Left kidney (tissue), 8 donors: ENCODE results near the gene RNF183. TPM values are rescaled to one million over a fixed set of nuclear protein-coding genes. Genes with fewer than 3 reads are reported as not detected.

Experiments
- DNase-seq: peaks from one replicate; pipeline ENCODE4 v3.0.0-alpha.2; 2013
- long read RNA-seq, 8 donors: transcript quantifications; one replicate each; lab custom pipeline, GENCODE V29; 2026
- polyA plus RNA-seq: library from polyadenylated mRNA; unstranded; fragments of 120-200 nt; gene quantifications from one replicate; pipeline ENCODE4 v1.2.1, GENCODE V29; 2013; ENCODE audit not compliant: insufficient read length

RNF183 gene
- polyA plus RNA-seq, result 5.1 TPM
- long read RNA-seq, donor 1, result 0 reads
- long read RNA-seq, donor 2, partial matches to known transcripts, result 0 of 4 reads
- long read RNA-seq, donor 2, other reads (novel, unspliced or antisense), result 0 of 4 reads
- long read RNA-seq, donor 3, partial matches to known transcripts, result 0 of 2 reads
- long read RNA-seq, donor 3, other reads (novel, unspliced or antisense), result 0 of 2 reads
- long read RNA-seq, donor 4, partial matches to known transcripts, result 0 of 2 reads
- long read RNA-seq, donor 4, other reads (novel, unspliced or antisense), result 0 of 2 reads
- long read RNA-seq, donor 5, partial matches to known transcripts, result 0 of 3 reads
- long read RNA-seq, donor 5, other reads (novel, unspliced or antisense), result 0 of 3 reads
- long read RNA-seq, donor 6, transcript RNF183-206 (1 exons, 2,312 nt), result major isoform, 5 of 6 reads
- long read RNA-seq, donor 6, partial matches to known transcripts, result 0 of 6 reads
- long read RNA-seq, donor 6, other reads (novel, unspliced or antisense), result 0 of 6 reads
- long read RNA-seq, donor 7, transcript RNF183-206 (1 exons, 2,312 nt), result major isoform, 5 of 6 reads
- long read RNA-seq, donor 7, partial matches to known transcripts, result 0 of 6 reads
- long read RNA-seq, donor 7, other reads (novel, unspliced or antisense), result 0 of 6 reads
- long read RNA-seq, donor 8, partial matches to known transcripts, result 0 of 1 reads
- long read RNA-seq, donor 8, other reads (novel, unspliced or antisense), result 0 of 1 reads

- DNase-seq, result no peak
Observed at GRCh38 chr9:113302792-113303418, at the start of gene RNF183. RNF183 (minus strand) TSS chr9:113303376; CDS start chr9:113298184, 5,192 bp downstream.

- DNase-seq, result no peak
Observed at GRCh38 chr9:113352411-113352810, 49.2 kb upstream of the RNF183 start.

- no peak for DNase-seq
Observed at GRCh38 chr9:113352006-113352405, 48.8 kb upstream of the RNF183 start.

- no peak for DNase-seq
Observed at GRCh38 chr9:113350937-113351336, 47.8 kb upstream of the RNF183 start.

GRCh38 chr9:113350107-113350661, 47.0 kb upstream of the RNF183 start:
- DNase-seq, result no peak

GRCh38 chr9:113349445-113350094, 46.4 kb upstream of the RNF183 start, which contains the start of gene BSPRY:
BSPRY (plus strand) TSS chr9:113349541; CDS start chr9:113349580, 39 bp downstream.
- no peak for DNase-seq

GRCh38 chr9:113349066-113349444, 45.9 kb upstream of the RNF183 start:
- no peak for DNase-seq

GRCh38 chr9:113348437-113348836, 45.3 kb upstream of the RNF183 start:
- no peak for DNase-seq

- no peak for DNase-seq
Observed at GRCh38 chr9:113345671-113346070, 42.5 kb upstream of the RNF183 start.

GRCh38 chr9:113345190-113345589, 42.0 kb upstream of the RNF183 start:
- DNase-seq, result no peak

GRCh38 chr9:113343732-113344231, 40.6 kb upstream of the RNF183 start:
- DNase-seq, result peak; percentile 74

GRCh38 chr9:113341712-113342410, 38.7 kb upstream of the RNF183 start:
- no peak for DNase-seq

- peak; percentile 90 for DNase-seq
Observed at GRCh38 chr9:113340011-113340699, 37.0 kb upstream of the RNF183 start, which contains the start of gene WDR31. WDR31 (minus strand) TSS chr9:113340275; CDS start chr9:113332022, 8,253 bp downstream.

GRCh38 chr9:113337714-113338113, 34.5 kb upstream of the RNF183 start:
- DNase-seq, result no peak

GRCh38 chr9:113331780-113332179, 28.6 kb upstream of the RNF183 start:
- no peak for DNase-seq

GRCh38 chr9:113328045-113328782, 25.0 kb upstream of the RNF183 start:
- no peak for DNase-seq

GRCh38 chr9:113326230-113326629, 23.1 kb upstream of the RNF183 start:
- DNase-seq, result no peak

- DNase-seq, result no peak
Observed at GRCh38 chr9:113322671-113323070, 19.5 kb upstream of the RNF183 start.

GRCh38 chr9:113320051-113320450, 16.9 kb upstream of the RNF183 start:
- DNase-seq, result no peak

- no peak for DNase-seq
Observed at GRCh38 chr9:113319054-113319453, 15.9 kb upstream of the RNF183 start.
